Medulla oblongata (tissue), 1 donor: Measurements from ENCODE around the gene STYX.
"Not testable (repeated sequence)": the region's sequence is repeated elsewhere in the genome, so short reads cannot be mapped to it uniquely, and the experiment has no call there.

Experiments used
- DNase-seq: peaks from one replicate; pipeline ENCODE4 v3.0.0-alpha.2; 2015; ENCODE audit errors: extremely low spot score

Gene STYX

DNA sequence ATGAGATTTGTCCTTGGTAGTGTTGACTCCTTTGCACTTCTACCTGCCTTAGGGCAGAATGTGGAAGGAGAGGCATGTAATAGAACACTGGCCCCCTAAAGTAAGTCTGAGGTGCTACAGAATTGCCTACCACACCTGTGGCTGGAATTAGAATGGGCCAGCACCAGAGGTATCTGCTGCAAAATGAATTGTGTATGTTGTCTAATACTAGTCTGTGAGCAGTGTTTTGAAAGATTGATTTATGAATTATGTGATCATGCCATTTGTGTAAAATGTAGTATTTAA is 5.7 kb upstream of the STYX start:
- no peak for DNase-seq

DNA sequence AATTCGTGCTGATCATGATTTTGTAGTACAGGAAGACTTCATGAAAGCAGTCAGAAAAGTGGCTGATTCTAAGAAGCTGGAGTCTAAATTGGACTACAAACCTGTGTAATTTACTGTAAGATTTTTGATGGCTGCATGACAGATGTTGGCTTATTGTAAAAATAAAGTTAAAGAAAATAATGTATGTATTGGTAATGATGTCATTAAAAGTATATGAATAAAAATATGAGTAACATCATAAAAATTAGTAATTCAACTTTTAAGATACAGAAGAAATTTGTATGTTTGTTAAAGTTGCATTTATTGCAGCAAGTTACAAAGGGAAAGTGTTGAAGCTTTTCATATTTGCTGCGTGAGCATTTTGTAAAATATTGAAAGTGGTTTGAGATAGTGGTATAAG is 2.5 kb upstream of the STYX start:
- DNase-seq, result not testable (repeated sequence)

DNA sequence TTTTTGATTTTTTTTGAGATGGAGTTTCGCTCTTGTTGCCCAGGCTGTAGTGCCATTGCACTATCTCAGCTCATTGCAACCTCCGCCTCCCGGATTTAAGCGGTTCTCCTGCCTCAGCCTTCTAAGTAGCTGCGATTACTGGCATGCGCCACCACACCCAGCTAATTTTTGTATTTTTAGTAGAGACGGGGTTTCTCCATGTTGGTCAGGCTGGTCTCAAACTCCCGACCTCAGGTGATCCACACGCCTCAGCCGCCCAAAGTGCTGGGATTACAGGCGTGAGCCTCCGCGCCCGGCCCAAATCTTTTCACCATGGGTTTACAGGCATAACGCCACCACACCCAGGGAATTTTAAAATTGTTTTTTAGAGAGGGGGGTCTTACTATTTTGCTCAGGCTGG is 931 bp upstream of the STYX start:
- DNase-seq, result not testable (repeated sequence)

DNA sequence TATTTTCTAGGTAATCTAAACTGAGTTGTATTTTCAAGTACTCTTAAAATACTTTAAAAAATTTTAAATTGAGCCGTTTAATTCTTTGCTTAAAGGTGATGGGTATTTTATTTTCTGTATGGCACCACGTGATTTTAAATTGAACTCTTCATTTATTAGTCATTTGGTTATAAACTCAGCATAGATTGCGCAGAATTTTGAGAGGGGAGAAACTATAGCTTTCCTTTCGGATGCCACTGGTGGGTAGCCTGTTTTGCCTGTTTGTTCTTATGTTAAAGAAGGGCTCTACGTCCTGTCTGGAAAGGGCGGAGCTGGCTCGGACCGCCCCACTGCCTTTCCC is 411 bp upstream of the STYX start:
- no peak for DNase-seq

DNA sequence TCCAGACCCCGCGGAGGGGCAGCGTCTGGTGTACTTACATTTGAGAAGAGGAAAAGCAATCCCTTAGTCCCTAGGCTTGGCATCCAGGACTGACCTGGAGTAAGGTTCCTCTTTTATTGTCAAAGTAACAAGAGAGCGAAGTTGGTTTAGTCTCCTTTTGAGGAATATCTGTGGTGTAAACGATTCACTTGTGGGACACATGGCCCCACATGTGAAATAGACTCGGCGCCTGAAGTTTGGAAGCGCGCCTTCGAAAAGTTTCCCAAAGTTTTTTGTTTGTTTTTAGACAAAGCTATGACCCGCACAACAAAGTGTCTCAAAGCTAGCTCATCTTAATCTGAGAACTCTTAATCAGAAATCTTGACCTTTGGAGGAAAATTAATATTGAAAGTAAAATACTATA is 744 bp downstream of the STYX start:
- DNase-seq, result peak; percentile 24

DNA sequence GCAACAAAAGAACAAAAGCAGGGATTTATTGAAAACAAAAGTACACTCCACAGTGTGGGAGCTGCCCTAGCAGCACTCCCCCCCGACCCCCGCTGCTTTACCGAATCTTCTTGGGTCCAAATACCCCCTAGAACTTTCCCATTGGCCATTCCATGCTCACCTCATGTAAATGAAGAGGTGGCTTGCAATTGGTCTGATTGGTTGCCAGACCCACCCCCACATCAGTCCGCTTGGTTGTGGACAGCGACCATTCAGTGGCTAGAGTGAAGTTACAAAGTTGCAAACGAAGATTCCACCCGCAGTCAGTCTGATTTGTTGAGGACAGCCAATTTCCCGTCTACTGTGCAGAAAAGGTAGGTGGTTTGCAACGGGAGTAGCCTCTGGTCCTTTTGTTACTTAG is 3.9 kb downstream of the STYX start:
- no peak for DNase-seq

DNA sequence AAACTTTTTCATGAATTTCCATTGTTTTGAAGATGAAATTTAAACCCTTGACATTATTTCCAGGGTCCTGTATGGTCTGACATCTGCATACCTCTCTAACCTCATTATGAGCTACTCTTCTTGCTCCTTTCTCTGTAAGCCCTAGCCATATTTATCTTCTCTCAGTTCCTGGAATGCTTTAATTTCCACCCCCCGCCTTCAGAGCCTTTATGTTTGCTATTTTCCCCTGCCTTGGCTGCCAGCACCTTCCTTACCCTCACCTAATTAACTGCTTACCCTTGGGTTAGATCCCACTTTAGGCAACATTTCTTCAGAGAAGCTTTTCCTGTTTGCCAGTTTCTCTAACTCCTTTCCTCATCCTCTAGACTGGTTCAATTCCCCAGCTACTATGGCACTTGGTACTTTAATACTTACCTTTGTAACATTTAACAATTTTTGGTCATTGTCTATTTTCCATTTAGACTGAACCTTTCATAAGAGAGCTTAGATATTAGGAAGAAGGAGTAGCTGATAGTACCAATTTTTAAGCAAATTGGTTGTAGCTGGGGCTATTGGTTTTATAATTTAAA is 6.0 kb downstream of the STYX start:
- no peak for DNase-seq

DNA sequence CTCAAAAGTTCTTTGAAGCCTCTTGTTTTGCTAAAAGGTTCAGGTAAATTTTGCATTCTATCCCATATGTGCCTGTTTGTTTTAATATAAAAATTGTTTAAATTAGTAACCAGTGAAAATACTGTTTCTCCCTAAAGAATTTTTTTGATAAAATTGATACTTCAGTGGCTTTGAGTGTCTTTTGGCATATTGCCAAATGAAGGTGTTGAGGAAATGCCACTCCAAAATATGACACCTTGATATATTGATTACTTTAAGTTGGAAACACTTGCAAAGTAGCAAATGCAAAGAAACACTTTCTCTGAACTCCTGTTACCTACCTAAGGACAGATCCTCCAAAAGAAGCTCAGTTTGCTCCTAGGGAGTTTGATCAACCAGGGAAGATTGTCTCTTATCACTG is 8.4 kb downstream of the STYX start:
- no peak for DNase-seq

DNA sequence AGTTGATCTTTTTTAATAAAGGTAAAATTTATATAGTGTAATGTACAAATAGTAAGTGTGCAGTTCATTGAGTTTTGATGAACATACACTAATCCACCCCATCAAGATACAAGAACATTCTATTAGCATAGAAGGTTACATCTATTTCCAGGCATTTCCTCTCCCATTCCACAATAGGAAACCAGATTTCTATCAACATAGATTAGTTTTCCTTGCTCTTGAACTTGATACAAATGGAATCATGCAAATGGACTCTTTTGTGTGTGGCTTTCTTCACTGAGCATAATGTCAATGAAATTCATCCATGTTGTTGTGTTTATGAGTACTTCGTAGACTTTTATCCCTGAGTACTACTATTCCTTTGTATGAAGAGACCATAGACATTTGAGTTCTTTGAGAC is 10.8 kb downstream of the STYX start:
- no peak for DNase-seq

DNA sequence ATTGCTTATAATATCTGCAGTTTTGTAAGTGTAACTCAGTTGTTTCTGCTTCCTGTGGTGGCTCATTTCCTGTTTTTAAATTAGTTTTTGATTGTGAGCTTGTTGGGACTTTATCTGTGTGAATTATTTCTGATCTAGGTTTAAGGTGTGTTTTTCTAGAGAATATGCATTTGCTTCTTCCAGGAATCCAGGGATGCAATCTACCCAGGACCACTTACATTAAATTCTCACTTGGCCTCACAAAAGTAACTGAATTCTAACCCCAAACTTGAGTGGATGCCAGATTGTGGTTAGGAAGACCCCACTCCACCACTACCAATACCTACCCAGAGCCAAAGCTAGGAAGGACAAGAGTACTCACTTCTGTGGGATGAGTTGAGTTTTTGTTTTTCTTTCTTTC is 11.9 kb downstream of the STYX start:
- DNase-seq, result no peak

DNA sequence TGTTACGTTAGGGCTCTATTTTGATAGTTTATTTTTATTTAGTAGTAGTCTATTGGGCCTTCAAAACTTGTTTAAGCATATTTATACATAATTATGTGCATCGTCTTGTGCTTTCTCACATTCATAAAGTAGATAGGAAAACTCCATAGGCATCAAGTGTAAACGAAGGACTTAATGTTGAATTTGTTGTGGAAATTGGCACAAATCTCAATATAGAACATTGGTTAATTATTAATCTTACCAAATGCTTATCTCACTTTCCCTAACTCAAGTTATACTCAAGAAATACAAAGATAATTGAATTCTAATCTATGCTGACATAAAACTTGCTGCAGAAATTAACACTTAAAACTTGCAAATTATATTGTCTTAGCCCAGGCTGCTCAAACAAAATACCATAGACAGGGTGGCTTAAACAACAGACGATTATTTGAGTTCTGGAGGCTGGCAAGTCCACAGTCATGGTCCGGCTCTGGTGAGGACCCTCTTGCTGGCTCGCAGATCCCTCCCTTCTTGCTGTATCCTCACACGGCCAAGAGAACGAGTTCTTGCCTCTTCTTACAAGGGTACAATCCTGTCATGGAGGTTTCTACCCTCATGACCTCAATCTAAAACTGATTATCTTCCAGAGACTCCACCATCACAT is 18.8 kb downstream of the STYX start:
- DNase-seq, result no peak

DNA sequence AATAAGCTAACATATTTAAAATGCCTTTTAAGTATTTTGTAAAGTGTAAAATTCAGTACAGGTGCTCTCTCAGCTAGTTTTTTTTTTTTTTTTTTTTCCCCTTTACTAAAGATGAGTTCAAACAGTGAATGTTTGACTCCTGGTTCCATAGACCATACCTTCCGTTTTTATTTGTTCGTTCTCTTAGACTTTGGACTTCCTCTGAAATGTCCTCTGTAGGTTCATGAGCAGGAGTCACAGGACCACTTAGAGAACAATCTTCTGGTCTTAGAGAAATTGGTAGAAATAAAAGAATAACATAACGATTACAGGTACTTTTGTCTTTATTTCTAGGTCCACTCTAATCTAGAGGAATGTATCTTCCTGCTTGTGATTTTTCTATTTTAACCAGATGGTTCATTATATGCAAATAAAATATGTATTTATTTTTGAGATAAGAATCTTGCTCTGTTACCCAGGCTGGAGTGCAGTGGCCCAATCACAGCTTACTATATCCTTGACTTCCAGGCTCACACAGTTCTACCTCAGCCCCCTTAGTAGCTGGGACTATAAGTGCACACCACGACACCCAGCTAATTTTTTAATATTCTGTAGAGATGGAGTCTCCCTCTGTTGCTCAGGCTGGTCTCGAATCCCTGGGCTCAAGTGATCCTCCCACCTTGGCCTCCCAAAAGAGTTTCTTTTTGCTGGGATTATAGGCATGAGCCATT is 25.8 kb downstream of the STYX start:
- no peak for DNase-seq

DNA sequence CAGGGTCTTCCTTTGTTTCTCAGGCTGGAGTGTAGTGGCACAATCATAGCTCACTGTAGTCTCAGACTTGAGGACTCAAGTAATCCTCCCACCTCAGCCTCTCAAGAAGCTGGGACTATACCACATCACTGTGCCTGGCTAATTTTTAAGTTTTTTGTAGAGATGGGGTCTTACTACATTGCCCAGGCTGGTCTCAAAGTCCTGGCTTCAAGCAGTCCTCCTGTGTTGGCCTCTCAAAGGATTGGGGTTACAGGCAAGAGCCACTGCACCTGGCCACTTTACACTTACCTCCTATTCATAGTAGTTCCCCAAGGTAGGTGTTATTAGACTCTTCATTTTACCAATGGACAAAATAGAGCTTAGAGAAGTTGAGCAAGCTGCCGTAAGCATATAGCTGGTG is 29.2 kb downstream of the STYX start:
- DNase-seq, result no peak

DNA sequence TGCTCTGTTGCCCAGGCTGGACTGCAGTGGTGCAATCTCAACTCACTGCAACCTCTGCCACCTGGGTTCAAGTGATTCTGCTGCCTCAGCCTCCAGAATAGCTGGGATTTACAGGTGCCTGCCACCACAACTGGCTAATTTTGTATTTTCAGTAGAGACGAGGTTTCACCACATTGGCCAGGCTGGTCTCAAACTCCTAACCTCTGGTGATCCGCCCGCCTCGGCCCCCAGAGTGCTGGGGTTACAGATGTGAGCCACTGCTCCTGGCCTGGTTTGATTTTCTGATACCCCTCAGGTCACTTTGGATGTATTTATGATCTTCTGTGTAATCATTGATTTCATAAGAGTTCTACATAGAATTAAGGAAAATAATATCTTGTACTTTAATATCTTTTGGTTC is 33.0 kb downstream of the STYX start:
- DNase-seq, result not testable (repeated sequence)

DNA sequence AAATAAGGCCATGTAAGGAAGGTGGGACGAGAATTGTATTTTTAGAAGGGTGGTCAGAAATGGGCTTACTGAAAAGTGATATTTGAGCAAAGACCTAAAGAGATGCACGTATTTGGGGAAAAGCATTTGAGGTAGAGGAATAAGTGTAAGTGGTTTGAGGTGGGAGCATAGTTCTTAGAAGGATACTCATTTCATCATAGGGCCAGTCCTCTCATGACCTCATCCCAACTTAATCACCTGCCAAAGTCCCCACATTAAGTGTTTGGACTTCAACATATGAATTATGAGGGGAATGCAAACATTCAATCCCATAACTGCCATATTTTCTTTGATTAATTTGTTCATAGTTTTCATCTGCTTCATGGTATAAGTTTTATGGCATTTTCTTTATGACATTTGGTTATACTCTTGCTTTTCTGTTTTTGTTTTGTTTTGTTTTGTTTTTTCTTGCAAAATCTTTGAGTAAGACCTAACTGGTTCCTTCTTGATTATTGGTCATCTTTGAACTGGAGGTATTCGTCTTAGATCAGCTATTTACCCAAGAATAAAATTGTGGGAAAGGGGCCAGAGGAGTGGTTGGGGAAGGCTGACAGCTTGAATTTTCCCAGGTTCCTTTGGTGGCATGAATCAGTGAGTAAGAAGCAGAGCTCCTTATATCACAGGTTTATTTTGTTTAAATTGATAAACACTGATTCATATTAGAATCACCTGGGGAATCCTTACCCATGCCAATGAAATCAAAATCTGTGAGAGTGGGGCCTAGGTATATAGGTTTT is 37.3 kb downstream of the STYX start:
- no peak for DNase-seq

DNA sequence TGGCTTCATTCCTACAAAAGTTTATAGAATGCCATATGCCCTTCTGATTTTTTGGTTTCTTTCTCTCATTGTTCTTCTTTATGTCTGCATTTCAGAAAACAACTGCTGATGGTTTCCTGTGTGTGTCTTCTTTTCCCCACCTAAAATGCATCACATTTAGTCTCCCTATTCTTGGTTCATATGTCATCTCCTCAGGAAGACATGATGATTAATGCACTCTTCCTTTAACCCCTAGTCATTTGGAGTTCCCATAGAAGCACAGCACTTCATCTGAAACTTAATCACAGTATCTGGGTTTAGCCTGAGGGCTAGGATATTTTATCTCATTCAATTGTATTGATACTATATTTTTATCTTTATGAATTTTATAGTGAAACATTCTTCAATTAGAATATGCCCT is 39.9 kb downstream of the STYX start:
- DNase-seq, result no peak

DNA sequence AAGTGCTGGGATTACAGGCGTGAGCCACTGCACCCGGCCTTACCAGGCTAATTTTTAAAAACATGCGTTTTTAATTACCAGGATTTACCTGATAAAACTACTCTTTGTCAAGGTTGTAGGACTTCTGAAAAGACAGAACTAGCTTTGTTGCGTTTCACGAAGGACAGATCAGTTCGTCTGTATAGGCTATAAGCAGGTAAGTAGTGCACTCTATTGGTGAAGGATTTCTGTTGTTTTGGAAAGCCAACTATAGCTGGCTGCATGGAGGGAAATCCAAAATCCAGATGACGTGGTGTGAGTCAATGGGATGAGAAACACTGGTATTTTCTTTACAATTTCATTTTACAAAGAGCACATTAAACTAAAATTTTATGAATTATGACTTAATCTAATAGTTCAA is 46.9 kb downstream of the STYX start:
- DNase-seq, result no peak

DNA sequence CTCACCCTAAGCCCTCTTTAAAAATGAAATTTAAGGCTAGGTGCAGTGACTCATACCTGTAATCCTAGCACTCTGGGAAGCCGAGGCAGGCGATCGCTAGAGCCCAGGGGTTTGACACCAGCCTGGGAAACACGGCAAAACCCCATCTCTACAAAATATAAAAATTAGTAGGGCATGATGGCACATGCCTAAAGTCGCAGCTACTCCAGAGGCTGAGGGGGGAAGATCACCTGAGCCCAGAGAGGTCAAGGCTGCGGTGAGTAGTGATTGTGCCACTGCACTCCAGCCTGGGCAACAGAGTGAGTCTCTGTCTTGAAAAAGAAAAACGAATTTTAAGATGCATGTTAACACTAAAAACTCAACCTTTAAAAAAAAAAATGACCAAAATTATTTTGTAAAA is 48.7 kb downstream of the STYX start:
- no peak for DNase-seq

DNA sequence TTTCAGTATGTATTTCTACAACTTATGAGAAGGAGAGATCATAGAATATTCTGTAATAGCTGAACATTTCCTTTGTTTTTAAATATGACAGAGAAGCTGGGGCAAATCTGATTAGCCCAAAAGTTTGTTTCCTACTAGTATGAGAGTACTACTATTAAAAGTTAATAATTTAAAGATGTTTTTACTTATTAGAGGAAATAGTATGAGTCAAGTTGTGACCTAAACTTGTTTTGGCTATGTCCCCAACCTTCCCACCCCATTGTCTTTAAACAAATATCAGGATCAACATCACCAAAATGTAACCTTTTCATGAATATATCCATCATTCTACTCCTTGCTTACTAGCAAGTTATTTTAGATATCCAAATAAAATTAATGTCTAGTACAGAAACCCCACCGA is 50.9 kb downstream of the STYX start:
- DNase-seq, result no peak

DNA sequence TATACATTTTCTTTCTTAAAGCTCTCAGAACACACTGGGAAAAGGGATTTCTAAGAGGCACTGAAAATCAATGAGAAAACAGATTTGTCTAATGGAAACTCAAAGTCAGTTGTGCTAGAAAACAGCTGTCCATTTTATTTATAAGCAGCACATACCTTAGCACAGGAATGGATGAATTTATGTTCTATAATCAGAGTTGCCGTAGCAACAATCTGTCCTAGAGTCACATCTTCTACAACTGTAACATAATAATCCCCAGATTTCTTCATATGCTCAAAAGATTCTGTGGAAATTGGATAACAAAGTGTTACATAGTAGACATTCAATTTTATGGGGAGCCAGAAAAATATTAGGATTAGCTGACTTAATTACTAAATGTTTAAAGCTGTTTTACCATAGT is 51.7 kb downstream of the STYX start:
- no peak for DNase-seq

DNA sequence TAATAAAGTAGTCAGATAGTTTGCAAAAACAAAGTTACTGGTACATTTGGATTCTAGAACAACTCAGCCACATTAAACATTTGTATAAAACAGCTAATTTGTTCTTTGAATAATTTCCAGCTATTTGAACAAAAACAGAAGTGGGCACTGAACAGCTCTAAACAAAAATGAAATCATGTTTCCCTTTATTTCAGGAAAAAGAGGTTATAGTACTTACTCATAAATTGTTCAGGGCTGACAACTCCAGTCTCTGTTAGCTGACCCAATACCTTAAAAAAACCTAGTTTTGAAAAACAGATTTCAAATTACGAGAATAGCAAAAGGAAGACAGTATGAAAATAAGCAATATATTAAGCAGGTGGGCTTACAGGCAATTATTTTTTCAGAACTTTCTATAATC is 53.2 kb downstream of the STYX start:
- no peak for DNase-seq

DNA sequence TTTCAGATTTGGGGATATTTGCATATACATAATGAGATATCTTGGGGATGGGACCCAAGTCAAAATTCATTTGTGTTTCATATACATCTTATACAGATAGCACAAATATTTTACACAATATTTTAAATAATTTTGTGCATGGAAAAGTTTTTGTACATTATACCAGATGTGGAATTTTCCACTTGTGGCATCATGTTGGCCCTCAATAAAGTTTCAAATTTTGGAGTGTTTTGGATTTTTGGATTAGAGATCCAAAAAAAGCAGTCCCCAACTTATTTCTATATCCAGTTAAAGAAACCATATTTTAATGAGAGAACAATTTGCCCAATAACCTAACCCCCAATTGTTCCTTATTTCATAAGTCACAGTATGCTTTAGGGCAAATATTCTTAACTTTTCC is 56.9 kb downstream of the STYX start:
- no peak for DNase-seq

DNA sequence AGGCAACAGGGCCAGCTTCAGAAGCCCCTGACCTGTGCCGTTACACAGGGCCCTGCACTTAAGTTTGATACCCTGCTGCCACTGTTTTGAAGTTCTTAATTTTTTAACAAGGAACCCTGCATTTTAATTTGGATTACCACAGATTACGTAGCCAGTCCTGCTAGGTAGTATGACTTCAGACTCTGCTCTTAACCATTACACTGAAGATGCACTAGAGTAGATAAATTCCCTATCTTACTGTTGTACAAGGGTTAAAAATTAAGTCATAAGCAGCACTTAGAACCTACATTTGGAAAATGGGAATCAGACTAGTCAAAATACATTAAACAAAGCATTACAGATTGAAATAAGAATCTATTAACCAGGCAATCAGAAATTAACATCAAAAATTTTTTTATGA is 59.2 kb downstream of the STYX start:
- no peak for DNase-seq
